HG02763 (cell line): ENCODE measurements around the gene GLRX3.
A peak's percentile ranks its signal among the peaks of the same experiment; 100 is the strongest.

Experiments
- ATAC-seq: cut with Tn5 transposase; IDR thresholded peaks from one replicate; pipeline ENCODE4 v1.9.1; 2021; ENCODE audit warnings: mild to moderate bottlenecking, moderate library complexity; ENCODE audit not compliant: unreplicated experiment

The GLRX3 gene

DNA sequence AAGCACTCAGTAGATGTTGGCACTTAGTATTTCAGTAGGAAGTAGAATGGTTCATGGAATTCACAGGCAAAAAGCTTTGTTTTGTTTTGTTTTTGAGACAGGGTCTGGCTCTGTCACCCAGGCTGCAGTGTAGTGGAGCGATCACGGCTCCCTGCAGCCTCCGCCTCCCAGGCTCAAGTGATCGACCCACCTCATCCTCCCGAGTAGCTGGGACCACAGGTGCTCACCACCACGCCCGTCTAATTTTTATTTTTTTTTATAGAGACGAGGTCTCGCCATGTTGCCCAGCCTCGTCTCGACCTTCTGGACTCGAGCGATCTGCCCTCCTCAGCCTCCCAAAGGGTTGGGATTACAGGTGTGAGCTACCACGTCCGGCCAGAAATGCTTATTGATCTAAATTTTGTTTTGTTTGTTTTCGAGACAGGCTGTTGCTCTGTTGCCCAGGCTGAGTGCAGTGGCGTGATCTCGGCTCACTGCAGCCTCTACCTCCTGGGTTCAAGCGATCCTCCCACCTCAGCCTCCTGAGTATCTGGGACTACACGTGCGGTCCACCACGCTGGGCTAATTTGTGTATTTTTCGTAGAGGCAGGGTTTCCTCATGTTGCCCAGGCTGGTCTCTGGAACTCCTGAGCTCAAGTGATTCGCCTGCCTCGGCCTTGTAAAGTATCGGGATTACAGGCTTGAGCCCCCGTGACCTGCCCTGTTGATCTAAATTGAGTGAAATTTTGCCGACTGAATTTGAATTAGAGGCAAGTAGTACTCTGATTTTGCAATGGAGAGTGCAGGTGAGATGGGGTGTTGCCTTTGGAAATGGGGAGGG lies 1.7 kb downstream of the GLRX3 start:
- ATAC-seq, result no peak

DNA sequence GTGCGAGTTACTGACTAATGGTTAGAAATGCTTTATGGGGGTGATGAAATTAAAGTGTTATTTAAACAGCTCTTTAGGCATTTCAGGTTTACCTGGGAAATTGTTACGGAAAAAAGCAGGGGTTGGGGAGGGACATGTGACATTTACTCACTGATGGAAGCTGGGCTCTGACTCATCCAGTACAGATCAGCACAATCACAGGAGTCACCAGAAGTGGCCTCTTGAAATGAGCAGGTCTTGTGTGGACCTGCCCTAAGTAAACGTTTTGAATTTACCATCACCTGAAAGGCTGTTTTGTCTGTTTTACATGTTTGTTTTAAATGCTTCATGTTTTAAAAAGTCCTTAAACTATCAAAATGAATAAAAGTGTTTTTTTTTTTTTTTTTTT lies 2.3 kb downstream of the GLRX3 start:
- no peak for ATAC-seq

DNA sequence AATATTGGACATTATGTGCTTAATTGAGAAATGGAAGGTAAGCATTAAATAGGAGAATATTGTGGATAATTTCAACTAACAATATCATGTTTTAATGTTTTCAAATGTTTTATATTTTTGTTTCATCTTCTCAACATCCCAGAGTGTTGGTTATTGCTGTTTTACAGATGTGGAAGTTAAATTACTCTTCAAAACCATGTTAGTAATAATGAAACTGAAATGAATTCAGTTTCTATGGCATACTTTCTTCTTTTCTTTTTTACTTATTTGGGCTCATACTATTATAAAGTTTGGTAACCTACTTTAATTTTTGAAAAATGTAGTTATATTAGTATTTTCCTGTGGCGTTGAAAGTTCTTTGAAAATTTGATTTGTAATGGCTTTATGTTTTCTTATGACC lies 4.2 kb downstream of the GLRX3 start:
- no peak for ATAC-seq

DNA sequence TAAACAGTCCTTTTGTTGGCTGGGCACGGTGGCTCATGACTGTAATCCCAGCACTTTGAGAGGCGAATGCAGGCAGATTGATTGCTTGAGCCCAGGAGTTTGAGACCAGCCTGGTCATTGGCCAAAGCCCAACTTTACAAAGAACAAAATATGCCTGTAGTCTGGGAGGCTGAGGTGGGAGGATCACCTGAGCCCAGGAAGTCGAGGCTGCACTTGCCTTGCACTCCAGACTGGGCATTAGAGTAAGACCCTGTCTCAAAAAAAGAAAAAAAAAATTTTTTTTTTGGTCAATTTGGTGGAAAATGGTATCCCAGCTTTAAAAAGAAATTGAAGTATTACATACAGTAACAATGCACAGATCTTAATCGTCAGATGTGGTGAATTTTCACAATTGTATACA lies 4.8 kb downstream of the GLRX3 start:
- ATAC-seq, result no peak

DNA sequence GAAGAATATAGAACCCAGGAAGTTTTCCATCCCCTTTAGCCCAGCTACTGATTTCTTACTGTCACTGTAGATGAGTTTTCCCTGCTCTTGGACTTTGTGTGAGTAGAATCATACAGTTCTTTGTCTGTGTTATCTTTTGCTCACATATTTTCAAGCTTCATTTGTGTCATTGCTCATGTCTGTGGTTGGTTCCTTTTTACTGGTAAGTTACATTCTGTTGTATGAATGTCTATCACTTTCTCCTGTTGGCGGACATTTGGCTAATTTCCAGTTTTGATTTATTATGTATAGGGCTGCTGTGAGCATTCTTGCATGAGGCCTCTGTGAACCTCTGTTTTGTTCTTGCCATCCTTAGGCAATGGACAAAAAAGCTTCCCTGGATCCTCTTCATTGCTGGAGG lies 5.3 kb downstream of the GLRX3 start:
- ATAC-seq, result peak; percentile 13

DNA sequence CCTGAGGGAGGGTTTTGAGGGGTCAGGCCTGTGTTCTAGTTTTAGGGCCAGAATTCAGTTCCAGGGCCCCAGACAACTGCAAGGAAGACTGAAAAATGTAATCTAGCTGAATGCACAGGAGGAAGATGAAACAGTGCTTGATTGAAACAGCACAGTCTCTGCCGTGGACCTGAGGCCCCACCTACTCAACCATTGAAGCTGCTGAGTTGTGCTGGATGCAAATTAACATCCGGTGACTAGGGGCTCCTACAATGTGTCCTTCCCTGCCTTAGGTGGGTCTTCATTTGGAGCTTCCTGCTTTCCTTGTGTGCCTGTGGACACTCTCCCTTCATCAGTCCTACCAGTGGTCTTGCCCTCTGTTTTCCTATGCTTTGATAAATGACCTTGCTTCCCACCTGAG lies 5.7 kb downstream of the GLRX3 start:
- ATAC-seq, result peak; percentile 85

DNA sequence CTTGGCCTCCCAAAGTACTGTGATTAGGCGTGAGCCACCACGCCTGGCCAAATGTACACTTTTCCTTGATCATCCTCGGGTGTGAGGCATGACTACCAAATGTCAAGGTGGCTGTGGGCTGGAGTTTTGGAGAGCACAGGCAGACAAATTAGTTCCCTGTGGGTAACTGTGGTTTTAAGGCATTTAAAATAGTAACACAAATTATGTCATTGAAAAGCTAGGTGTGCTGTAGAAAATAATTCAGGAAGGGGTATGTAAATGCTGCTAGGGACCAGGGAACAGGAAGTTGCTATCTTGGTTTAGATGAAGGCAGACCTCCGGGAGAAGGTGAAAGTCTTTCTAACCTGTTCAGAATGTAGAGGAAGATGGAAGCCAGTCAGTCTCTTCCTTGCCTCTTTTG lies 9.9 kb downstream of the GLRX3 start:
- ATAC-seq, result no peak

DNA sequence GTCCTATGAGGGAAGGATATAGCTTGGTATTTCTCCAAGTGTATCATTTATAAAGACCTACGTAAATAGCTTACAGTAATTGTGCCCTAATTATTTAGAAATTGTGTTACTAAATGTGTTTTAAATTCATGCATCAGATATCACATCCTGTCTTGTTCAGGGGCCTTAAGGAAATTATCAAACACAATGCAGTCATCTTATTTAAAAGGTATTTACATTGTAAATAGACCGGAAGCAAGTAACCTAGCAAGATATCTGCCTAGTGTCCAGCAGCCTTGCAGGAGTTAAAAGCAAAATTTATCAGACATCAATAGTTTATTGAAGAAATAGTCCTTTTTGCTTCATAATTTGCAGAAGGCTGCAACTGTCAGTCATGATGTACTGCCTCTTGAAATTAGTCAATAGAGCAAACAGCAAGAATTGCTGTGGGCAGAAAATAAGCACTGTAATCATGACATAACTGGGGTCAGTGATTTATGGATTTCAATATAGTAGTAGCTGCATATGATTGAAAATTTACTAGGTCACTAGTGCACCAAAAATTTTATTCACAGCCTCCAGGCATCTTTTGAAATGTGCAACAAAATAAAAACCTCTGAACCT lies 23.1 kb downstream of the GLRX3 start:
- ATAC-seq, result no peak

DNA sequence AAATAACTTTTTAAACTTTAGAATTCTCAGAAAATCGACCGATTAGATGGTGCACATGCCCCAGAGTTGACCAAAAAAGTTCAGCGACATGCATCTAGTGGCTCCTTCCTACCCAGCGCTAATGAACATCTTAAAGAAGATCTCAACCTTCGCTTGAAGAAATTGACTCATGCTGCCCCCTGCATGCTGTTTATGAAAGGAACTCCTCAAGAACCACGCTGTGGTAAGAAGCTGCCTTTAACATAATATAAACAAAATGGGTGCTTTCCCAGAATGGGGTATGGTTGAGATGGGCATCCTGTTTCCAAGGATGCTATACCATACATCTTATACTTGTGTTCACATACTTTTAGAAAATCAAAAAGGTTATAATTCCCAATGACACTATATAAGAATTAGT lies 24.6 kb downstream of the GLRX3 start:
- no peak for ATAC-seq

DNA sequence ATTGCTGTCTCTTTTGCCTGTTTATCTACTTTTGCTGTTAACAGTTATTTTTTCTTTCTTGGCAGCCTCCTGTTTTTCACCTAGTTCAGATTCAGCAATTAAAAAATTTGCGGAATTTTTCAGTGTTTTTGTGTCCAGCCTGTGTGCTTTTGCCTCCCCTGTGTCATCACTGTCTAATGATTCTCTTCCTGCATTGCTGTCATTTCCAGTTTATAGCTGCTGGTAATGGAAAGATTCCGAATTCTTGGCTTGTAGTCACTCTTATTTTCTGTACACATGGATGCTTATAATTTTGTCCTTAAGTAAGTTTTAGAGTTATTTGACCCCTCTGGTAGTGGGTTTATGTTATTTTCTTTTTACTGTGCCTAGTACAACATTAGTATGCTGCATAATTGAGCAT lies 25.1 kb downstream of the GLRX3 start:
- no peak for ATAC-seq

DNA sequence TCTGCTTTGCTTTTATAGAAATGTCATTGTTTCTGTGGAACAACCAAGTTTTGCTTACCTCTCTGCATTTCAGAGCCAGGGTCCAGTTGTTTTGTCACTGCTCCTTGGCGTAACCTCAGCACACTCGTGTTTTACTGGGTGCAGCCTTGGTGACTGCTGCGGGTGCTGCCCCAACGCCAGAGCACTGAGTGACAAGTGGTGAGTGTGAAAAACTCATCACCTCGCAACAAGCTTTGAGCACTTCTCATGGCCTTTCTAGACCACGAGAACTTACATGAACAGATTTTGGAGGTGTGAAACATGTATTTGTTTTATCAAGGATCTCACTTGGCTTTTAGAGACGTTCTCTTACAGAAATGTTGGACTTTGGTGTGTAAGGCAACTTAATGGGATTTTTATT lies 31.0 kb downstream of the GLRX3 start:
- no peak for ATAC-seq

DNA sequence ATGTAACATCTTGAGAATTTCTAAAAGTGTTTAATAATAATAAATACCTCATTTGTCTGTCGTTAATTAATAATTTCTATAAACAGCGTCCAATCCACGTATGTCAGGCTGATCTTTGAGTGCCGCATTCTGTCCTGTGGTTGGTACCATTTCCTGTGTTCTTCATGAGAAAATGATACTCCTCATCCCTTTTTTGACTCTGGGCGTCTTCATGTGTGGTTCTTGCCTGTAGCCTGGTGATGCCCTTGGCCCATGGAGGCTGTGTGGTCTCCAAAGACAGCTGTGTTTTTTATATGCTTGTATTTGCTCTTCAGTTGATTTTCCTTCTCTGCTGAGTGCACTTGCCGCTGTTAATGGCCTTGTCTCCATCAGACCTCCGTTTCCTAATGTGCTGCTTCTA lies 31.5 kb downstream of the GLRX3 start:
- ATAC-seq, result no peak

DNA sequence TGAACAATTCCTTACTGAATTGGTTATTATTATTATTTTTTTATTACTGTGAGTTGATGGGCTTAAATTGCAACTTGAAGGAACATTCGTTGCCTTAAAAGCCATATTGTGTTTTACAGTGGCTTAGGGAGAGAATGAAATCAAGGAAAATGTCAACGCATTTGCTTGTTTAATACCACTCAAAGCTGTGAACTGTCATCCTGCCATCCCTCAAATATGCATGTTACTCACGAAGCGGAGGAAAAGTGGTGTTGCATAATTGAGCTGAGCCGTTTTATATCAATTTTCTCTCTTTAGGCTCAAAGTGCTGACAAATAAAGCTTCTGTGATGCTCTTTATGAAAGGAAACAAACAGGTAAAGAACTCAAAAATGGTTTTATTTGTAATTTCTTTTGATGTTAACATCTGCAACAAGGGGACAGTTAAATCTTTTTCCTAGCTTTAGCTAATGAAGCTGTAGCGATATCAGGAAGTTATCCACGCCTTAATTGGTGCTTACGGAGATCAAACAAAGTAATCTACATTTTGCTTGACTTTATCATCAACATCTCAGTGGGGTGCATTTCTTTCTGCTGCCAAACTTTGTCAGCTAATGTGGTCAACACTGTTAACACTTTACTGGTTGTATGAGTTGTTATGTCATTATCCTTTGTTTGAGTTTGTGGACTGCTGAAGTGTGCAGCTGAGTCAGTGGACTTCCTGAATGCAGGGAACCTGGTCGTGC lies 33.1 kb downstream of the GLRX3 start:
- ATAC-seq, result no peak

DNA sequence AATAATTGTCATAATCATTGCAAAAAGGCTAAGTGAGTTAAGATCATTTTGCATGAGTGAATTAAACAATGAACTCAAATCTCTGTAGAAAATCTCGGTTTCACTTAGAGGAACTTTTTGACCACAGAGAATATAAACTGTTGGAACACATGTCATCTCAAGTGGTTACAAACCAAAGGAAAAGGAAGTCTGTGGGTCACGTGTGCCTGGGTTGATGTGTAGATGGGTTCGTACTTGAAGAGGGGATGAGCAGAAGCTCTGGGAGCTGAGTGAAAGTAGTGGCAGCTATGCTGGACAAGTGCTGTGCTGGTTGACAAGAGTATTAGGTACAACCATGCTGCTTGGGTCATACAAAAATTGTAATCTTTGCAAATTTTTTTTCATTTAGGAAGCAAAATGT lies 35.0 kb downstream of the GLRX3 start:
- no peak for ATAC-seq

DNA sequence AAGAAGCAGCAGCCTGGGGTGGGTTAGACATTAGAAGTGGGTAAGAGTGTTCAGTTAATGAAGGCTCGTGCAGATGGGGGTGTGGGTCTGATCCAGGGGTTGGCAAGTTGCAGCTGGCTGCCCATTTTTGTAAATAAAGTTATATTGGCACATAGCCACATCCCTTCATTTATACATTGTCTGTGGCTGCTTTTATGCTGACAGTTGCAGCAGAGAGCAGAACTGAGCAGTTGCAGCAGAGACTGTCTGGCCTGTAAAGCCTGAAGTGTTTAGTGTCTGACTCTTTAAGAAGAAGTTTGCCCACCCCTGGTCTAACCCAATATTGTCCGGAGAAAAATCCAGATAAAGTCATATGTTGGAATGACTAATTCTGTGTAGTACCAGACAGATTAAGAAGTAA lies 38.1 kb downstream of the GLRX3 start:
- ATAC-seq, result no peak

DNA sequence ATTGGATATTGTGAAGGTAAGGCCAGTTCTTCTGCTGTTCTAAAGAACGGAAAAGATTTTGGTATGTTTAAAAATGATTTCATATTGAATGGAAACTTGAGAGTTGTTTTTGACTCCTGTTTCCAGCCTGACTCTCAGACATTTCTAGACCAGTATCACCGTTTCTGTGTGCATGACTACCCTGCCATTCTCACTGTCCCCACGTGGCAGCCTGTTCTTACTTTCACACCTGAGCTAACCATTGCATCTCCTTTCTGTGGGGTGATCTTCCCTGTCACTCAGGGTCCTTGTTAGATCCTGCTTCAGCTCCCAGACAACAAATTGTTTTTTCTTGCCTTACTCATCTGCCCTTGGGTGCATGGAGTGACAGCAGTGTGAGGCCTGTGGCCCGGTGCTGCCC lies 38.9 kb downstream of the GLRX3 start:
- no peak for ATAC-seq

DNA sequence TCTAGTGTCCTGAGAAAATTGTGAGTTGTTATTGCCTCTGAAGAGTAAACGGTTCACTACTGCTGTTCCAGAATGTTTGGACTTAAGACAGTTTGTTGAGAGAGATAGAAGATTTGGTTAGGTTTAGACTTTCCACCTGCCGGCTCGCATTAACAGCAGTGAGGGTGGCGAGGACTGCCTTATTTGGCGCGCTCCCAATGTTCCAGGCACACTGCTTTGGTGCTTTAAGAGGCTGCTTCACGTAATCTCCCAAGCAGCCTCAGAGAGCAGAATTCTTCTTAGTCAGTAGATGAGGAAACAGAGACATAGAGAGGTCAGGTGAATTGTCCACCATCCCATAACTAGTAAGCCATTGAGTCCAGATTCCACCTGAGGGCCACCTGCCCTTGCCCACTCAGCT lies 41.1 kb downstream of the GLRX3 start:
- no peak for ATAC-seq

DNA sequence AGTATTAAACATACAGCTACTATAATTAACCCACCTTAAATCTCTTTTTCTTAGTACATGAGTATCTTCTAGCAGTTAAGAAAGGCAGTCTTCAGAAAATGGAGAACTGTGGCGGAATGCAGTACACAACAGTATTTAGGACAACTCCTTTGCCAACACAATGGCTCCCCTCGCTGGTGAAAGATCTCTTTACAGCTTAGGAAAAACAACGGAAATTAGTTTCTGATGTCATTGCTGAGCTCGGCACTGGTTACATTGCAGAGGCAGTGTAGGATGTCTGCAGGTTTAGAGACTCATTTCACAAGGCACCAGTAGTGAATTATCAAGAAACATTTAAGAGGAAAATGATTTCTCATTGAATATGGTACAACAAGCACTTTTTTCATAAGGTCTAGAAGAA lies 43.4 kb downstream of the GLRX3 start:
- ATAC-seq, result no peak

DNA sequence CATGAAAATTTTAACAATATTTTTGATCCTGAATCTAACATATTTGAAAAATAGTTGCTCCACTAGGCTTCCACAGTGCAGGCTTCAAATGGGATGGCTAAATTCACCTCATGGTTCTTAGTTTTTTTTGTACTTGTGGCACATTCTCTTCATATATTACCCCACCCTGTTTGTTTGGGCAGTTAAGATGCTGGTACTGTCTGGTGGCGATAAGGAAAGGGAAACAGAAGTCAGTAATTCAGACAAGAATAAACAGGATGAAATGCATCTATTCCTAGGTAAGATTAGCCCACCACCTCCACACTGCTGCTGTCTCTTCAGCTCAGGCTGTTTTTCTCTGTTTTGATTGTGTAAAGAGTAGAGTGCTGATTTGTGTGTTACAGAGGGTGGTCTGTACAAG lies 44.2 kb downstream of the GLRX3 start:
- no peak for ATAC-seq

DNA sequence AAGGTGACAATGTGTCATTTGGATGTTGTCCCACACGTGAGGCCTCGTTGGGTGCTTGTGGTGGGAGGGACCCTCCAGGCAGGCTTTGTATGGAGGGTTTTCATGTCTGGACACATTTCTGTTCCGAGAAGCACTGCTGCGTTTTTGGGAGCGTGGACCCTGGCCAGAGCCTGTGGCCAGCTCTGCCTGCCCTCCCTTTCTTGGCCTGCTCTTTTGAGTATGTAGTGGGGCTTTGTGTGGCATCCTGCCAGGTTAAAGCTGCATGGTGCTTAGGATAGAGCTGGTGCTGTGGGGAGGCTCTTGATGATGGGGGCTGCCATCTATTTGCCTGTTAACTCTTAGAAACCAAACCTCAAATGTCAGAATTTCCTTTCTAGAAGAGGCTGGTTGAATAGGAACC lies 45.7 kb downstream of the GLRX3 start:
- no peak for ATAC-seq

DNA sequence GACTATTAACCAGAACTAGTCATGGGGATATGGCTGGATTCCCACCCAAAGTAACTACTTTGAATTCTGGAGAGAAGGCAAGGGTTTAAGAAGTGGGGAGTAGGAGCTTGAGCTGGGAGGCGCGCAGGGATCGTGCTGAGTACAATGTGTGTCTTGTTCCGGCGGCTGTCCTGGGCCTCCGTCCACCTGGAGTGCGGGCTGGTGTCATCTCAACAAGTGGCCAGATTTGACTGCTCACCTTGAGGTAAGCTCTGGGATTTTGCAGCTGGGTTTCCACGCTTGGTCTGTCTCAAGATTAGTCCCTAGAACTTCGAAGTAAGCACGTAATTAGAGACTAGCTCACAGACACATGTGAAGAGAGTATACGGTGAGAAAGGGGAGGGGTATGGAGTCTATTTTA lies 49.4 kb downstream of the GLRX3 start:
- ATAC-seq, result no peak
